Tongue (tissue), 2 donors: ENCODE results near the gene RER1. TPM values are rescaled to one million over a fixed set of nuclear protein-coding genes. Genes with fewer than 3 reads are reported as not detected.
A peak's percentile ranks its signal among the peaks of the same experiment; 100 is the strongest.

Experiments
- DNase-seq: peaks from one replicate; pipeline ENCODE4 v3.0.0-alpha.2; 2015
- total RNA-seq: library from RNA; depleted of rRNA; stranded (reverse); fragments of >200 nt; gene quantifications from one replicate; pipeline ENCODE4 v1.2.3, GENCODE V29; 2014

The RER1 gene
- total RNA-seq, 1 donor from 2014 or later = 56.2 TPM

DNA sequence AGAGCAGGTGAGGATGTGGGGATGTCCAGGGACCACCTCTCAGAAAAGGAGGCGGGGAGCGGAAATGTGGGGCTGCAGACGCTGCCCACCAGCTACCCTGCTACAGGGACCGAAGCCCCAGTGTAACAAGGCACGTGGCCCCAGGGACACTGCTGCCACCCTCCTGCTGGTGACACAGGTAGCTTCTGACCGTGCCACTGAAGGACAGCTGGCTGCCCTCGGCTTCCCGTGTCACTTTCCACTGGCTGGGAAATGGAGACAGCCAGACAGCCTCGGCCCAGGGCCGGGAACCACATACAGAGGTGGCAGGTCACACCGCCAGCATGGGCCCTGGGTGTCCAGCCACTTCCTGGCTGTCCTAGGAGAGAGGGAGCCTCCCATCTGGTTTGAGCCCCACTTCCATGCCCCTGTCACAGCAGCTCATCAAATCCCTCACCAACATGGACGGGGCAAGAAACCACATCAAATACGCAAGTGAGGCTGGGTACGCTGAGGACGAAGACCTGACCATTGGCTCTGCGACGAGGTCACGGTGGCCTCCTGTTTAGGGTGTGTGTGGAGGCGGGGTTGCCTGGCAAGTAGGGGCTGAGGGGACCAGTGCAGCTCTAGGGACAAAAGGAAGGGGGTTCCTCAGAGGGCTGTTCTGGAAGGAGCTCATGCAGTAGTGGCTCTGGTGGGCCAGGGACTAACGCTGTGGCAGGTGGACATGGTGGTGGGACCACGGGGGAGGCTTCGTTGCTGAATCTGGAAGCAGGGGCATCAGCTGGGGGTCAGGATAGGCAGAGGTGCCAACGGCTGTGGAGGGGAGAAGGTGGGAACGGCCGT is 15.7 kb downstream of the RER1 start:
- DNase-seq = no peak

DNA sequence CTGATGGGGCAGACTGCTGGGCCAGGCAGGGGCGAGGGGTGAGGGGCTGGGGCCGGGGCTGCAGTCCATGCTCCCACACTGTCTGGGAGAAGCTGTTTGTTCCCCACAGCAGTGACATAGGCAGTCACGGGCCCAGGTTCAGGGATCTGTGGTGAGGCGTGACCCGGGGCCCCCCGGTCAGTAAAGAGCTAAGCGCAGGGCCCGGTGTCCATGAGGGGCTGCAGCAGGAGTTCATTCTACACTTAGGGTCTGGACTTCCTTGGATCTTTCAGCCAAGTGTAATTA is 16.3 kb downstream of the RER1 start:
- no peak for DNase-seq

- no peak for DNase-seq
Measured at GRCh38 chr1:2408456-2408855, 16.8 kb downstream of the RER1 start.

GRCh38 chr1:2408859-2409276 is 17.2 kb downstream of the RER1 start:
- DNase-seq = no peak

- no peak for DNase-seq
Measured at GRCh38 chr1:2409745-2410144, 18.1 kb downstream of the RER1 start.

DNA sequence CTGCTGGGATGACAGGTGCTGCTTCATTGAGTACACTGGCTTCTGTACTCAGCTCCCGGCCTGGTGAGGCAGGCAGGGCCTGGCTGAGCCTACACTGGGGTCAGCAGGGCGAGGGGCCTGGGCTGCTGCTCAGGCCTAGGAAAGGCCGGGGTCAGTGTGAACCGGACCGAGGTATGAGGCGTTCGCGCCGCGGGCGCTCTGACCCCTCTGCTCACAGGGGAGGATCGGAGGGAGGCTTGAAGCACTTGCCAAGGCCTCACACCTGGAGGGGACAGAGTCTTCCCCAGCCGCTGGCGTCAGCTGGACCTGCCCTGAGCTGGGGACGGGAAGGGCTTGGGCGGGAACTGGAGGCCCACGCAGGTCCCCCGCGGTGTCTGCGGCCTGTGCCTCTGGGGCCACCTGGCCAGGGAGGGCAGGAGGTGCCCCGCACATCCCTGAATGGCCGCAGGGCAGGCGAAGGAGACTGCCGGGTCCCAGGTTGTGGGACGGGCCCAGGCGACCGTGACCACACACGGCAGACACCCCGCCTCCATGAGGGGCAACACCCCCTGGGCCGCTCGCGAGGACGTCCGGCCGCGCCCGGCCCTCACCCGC is 20.3 kb downstream of the RER1 start:
- no peak for DNase-seq

DNA sequence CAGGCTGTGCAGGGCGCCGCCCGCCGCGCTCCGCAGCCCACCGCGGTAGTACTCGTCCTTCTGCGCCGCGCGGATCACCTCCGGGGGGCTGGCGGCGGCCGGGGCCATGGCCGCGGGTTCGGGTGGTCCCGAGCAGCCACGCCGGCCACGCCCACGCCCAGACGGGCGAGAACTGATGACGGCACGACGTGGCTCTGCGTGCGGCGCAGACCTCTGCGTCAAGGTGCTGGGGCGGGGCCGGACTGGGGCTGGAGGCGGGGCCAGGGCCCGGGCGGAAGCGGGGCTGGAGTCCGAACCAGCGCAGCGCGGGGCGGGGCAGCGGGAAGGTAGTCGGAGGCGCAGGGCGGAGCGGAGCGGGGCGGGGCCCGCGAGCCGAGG is 20.7 kb downstream of the RER1 start, which contains the start of gene PEX10:
Gene PEX10, minus strand, starts transcription at position 170 of the 378 bp plus-strand sequence. Its CDS starts 62 bp downstream, at position 108.
- peak; percentile 98 for DNase-seq

GRCh38 chr1:2412773-2413494 is 21.3 kb downstream of the RER1 start:
- DNase-seq = no peak

- DNase-seq = no peak
Measured at GRCh38 chr1:2413495-2414296, 22.1 kb downstream of the RER1 start.

GRCh38 chr1:2414297-2414958 is 22.8 kb downstream of the RER1 start:
- peak; percentile 82 for DNase-seq

GRCh38 chr1:2415337-2415736 is 23.7 kb downstream of the RER1 start:
- no peak for DNase-seq

DNA sequence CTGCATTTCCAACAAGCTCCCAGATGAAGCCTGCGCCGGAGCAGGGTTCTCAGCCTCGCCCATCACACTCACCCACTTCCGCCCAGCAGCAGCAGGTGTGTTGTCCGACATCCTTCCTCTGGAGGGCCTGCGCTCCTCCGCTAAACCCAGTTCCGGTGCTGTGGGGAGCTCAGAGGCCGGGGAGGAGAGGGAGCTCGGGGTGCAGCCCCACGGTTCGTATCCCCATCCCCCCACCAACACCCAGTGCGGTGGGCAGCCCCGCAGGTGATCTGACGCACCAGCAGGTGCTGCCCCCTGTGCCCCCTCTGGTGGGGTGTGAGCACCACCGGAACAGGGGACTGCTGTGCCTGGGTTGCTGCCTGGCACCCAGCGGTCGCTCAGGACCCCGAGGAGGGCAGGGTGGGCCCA is 24.2 kb downstream of the RER1 start:
- DNase-seq = no peak

GRCh38 chr1:2416403-2416802 is 24.8 kb downstream of the RER1 start:
- DNase-seq = peak; percentile 58

- no peak for DNase-seq
Measured at GRCh38 chr1:2417083-2417832, 25.6 kb downstream of the RER1 start.

GRCh38 chr1:2417833-2418225 is 26.2 kb downstream of the RER1 start:
- no peak for DNase-seq

DNA sequence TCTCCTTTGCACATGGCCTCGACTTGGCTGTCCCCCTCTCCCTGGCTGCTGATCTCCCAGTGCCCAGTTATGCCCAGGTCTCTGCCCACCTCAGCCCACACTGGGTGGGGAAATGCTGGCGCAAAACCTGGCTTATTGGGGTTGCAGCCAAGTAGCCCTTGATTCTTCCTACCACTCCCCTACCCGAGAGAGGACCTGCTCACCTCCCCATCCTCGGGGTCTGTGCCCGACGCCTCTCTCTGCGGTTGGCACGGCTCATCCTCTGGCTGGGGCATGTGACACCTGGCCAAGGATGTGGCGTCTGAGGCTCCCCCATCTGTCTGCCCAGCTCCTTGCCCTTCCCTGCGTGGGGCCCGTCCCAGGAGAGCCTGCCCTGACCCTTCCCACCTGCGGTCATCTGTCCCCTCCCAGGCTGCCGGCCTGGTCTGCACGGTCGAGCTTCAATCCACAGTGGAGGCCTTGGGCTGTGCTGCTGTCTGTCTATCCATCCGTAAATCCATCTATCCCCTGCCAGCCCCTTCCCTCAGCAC is 27.2 kb downstream of the RER1 start:
- no peak for DNase-seq

DNA sequence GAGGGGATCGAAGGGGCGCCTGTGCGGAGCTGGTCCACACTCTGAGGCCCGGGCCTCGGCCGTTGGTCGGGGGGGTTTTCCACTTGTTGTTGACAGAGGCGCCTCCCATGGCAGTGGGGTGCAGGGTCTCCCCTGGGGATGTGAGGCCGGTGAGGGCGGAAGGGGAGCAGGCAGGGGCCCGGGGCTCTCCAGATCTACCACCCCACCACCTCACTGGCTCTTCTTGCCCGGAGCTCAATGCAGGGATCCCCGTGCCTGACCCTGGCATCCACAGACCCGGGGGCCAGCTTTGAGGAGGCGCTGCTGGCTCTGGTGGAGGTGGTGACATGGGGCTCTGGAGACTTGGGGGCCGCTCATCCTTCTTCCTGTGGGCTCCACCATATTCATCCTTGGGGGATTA is 27.8 kb downstream of the RER1 start:
- DNase-seq = no peak

GRCh38 chr1:2422523-2422922 is 30.9 kb downstream of the RER1 start:
- no peak for DNase-seq

- DNase-seq = no peak
Measured at GRCh38 chr1:2425892-2426291, 34.3 kb downstream of the RER1 start.

DNA sequence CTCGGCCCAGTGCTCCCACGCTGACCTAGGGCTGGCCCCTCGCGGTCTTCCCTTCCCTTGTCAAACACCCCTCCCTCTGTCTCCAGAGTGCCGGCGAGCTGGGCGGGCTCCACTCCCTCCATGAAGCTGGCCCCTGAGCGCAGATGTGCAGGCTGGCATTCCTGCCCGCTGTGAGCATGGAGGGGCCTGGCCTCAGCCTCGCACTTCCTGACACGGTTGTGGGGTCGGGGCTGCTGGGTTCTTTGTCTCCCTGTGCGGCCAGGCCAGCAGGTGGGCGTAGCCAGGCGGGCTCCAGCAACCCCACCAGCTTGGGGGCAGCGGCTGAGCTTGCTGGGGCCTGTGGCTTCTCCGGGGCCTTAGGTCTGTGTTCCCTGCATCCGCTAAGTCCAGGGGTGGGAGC is 34.9 kb downstream of the RER1 start:
- DNase-seq = no peak

GRCh38 chr1:2427051-2427450 is 35.4 kb downstream of the RER1 start:
- no peak for DNase-seq
